ENCODE results near the gene NEK2.

DNA sequence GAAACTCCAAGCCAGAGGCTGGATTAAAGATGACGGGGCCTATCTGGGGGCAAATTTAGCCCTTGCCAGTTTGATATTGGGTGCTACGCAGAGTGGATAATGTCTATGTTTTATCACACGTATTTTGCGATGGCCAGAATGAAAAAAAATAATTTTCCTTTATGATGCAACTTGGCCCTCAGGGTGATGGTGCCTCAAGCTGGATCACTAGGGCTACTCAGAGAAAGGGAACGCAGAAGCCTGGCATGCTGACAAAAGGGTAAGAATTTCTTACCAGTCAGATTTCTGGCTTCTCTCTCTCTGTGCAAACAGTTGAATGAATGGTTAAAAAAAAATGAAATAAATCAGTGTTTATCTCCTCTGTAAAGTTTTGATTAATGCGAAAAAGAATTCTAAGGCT lies 32.6 kb upstream of the NEK2 start:
- TF ChIP-seq MYC (IDR thresholded peaks at IDR 0.05; ENCODE audit: low read depth, low read length) (no peak), POLR2A (IDR thresholded peaks at IDR 0.05; ENCODE audit: extremely low read depth, insufficient read length) (no peak)
